Mesothelial cell of epicardium (in vitro differentiated cells): ENCODE data around the gene GIMAP5. TPM values are rescaled to one million over a fixed set of nuclear protein-coding genes. Genes with fewer than 3 reads are reported as not detected.

Source experiments
- DNase-seq, 2 experiments: peaks; one replicate each; pipeline ENCODE4 v3.0.0; 2021; ENCODE audit warnings: low spot score in 2 of 2; ENCODE audit not compliant: unreplicated experiment in 2 of 2
- H3K27ac Mint-ChIP-seq: 2 replicates; pipeline ENCODE4 v1.8.0; 2021; ENCODE audit warnings: mixed read lengths
- H3K27me3 Mint-ChIP-seq: 2 replicates; pipeline ENCODE4 v1.8.0; 2021; ENCODE audit warnings: low read depth, mixed read lengths
- H3K36me3 Mint-ChIP-seq: 2 replicates; pipeline ENCODE4 v1.8.0; 2021; ENCODE audit warnings: mixed read lengths
- H3K4me1 Mint-ChIP-seq: 2 replicates; pipeline ENCODE4 v1.8.0; 2021; ENCODE audit warnings: mixed read lengths
- H3K4me3 Mint-ChIP-seq: 2 replicates; pipeline ENCODE4 v1.8.0; 2021; ENCODE audit warnings: mild to moderate bottlenecking, moderate library complexity, mixed read lengths
- H3K9me3 Mint-ChIP-seq: 2 replicates; pipeline ENCODE4 v1.8.0; 2021; ENCODE audit warnings: mixed read lengths
- CTCF ChIP-seq: fragments of 200-600 bp; sonication (generic); IDR thresholded peaks from one replicate; pipeline ENCODE4 v1.5.0; 2021; ENCODE audit warnings: antibody characterized with exemption; ENCODE audit not compliant: unreplicated experiment
- total RNA-seq: library from RNA; stranded (reverse); gene quantifications from 3 replicates; pipeline ENCODE4 v1.2.1, GENCODE V29; 2021

The GIMAP5 gene
- total RNA-seq, 1 donor from 2014 or later = not detected

- peaks cover 52% of the 10 kb centered on the region for H3K27me3 Mint-ChIP-seq
- no peaks in the 10 kb centered on the region for H3K9me3 Mint-ChIP-seq
- no peak overlapping the region for H3K27ac Mint-ChIP-seq
- H3K4me1 Mint-ChIP-seq = no peaks in the 10 kb centered on the region
- no peaks in the 10 kb centered on the region for H3K36me3 Mint-ChIP-seq
- H3K4me3 Mint-ChIP-seq = no peak overlapping the region
- no peak for DNase-seq
- TF ChIP-seq CTCF = no peak
Observed at GRCh38 chr7:150753826-150754603, 16.8 kb downstream of the GIMAP5 start.

GRCh38 chr7:150754951-150755350 is 17.7 kb downstream of the GIMAP5 start:
- Mint-ChIP-seq H3K27me3 (peaks cover 42% of the 10 kb centered on the region), H3K9me3 (no peaks in the 10 kb centered on the region), H3K4me1 (no peaks in the 10 kb centered on the region), H3K36me3 (no peaks in the 10 kb centered on the region), H3K4me3 (no peak overlapping the region), H3K27ac (no peak overlapping the region)
- no peak for TF ChIP-seq CTCF
- no peak for DNase-seq

- peaks cover 37% of the 10 kb centered on the region for H3K27me3 Mint-ChIP-seq
- no peak overlapping the region for H3K27ac Mint-ChIP-seq
- H3K4me3 Mint-ChIP-seq = no peak overlapping the region
- DNase-seq = no peak
- no peaks in the 10 kb centered on the region for H3K9me3 Mint-ChIP-seq
- TF ChIP-seq CTCF = no peak
- no peaks in the 10 kb centered on the region for H3K36me3 Mint-ChIP-seq
- no peaks in the 10 kb centered on the region for H3K4me1 Mint-ChIP-seq
Observed at GRCh38 chr7:150755473-150756099, 18.4 kb downstream of the GIMAP5 start.

GRCh38 chr7:150756166-150756565 is 18.9 kb downstream of the GIMAP5 start:
- Mint-ChIP-seq H3K36me3 (no peaks in the 10 kb centered on the region), H3K27me3 (peaks cover 34% of the 10 kb centered on the region), H3K4me1 (no peaks in the 10 kb centered on the region), H3K27ac (no peak overlapping the region), H3K4me3 (no peak overlapping the region), H3K9me3 (peaks cover under 1% of the 10 kb centered on the region)
- TF ChIP-seq CTCF = no peak
- no peak for DNase-seq

- H3K27me3 Mint-ChIP-seq = peaks cover 31% of the 10 kb centered on the region
- H3K36me3 Mint-ChIP-seq = no peaks in the 10 kb centered on the region
- TF ChIP-seq CTCF = no peak
- peaks cover 8% of the 10 kb centered on the region for H3K9me3 Mint-ChIP-seq
- DNase-seq = no peak
- H3K4me1 Mint-ChIP-seq = no peaks in the 10 kb centered on the region
- no peak overlapping the region for H3K4me3 Mint-ChIP-seq
- no peak overlapping the region for H3K27ac Mint-ChIP-seq
Observed at GRCh38 chr7:150756858-150757257, 19.6 kb downstream of the GIMAP5 start.
